Measurements from ENCODE around the gene CACNA2D1.
"Not testable (repeated sequence)": the region's sequence is repeated elsewhere in the genome, so short reads cannot be mapped to it uniquely, and the experiment has no call there.

CACNA2D1 gene

DNA sequence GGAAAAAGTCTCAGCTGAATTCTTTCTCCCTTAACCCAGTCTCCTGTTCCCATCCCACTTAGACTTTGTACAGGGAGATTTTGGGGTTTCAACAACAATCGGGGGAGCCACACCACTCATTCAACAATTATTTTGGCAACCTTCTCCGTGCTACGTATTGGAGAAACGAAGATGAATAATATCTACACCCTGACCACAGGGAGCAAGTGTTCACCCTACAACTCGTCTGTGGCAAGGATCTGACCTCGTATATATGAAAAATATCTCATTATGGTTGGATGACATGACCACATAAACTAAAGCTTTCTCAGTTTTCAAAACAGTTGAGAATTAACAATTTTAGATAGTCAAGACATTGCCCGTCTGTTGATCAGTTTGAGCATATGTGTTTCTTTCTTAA is 302.1 kb downstream of the CACNA2D1 start:
- peak; percentile 18 for DNase-seq (ENCODE audit: low read depth)
- no peak overlapping the region for H3K4me3 ChIP-seq (ENCODE audit: control insufficient read depth, low read depth, low read length)
- TF ChIP-seq, protein P1, sequence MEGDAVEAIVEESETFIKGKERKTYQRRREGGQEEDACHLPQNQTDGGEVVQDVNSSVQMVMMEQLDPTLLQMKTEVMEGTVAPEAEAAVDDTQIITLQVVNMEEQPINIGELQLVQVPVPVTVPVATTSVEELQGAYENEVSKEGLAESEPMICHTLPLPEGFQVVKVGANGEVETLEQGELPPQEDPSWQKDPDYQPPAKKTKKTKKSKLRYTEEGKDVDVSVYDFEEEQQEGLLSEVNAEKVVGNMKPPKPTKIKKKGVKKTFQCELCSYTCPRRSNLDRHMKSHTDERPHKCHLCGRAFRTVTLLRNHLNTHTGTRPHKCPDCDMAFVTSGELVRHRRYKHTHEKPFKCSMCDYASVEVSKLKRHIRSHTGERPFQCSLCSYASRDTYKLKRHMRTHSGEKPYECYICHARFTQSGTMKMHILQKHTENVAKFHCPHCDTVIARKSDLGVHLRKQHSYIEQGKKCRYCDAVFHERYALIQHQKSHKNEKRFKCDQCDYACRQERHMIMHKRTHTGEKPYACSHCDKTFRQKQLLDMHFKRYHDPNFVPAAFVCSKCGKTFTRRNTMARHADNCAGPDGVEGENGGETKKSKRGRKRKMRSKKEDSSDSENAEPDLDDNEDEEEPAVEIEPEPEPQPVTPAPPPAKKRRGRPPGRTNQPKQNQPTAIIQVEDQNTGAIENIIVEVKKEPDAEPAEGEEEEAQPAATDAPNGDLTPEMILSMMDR (IDR thresholded peaks at IDR 0.05; ENCODE audit: control insufficient read depth, insufficient read depth, low read depth, low read length, missing control alignments) = no peak

DNA sequence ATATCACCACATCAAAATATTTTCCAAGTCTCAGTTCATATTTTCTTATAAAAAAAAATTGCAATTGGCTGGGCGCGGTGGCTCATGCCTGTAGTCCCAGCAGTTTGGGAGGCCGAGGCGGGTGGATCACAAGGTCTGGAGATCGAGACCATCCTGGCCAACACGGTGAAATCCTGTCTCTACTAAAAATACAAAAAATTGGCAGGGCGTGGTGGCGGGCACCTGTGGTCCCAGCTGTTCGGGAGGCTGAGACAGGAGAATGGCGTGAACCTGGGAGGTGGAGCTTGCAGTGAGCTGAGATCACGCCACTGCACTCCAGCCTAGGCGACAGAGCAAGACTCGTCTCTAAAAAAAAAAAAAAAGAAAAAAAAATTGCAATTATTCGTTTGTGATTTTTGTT is 303.0 kb downstream of the CACNA2D1 start:
- H3K4me3 ChIP-seq (ENCODE audit: control insufficient read depth, low read depth, low read length); DNase-seq (ENCODE audit: low read depth): not testable (repeated sequence)

DNA sequence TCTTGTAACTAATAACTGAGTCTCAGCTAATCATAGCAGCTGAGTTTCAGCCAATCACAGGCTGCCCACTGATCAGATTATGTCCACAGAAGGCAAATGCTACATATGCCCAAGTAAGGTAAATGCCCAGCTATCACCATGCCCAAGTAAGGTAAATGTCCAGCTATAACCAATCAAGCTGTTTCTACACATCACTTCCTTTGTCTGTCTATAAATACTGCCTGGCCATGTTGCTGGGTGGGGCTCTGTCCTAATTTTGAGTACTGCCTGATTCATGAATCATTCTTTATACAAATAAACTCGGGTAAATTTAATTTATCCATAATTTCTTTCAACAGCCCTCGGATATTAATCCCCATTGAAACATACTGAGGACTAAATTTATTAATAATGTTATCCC is 312.4 kb downstream of the CACNA2D1 start:
- H3K4me3 ChIP-seq (ENCODE audit: control insufficient read depth, low read depth, low read length) = no peak overlapping the region
- TF ChIP-seq, protein P1 (IDR thresholded peaks at IDR 0.05; ENCODE audit: control insufficient read depth, insufficient read depth, low read depth, low read length, missing control alignments) = no peak
- DNase-seq (ENCODE audit: low read depth) = no peak

DNA sequence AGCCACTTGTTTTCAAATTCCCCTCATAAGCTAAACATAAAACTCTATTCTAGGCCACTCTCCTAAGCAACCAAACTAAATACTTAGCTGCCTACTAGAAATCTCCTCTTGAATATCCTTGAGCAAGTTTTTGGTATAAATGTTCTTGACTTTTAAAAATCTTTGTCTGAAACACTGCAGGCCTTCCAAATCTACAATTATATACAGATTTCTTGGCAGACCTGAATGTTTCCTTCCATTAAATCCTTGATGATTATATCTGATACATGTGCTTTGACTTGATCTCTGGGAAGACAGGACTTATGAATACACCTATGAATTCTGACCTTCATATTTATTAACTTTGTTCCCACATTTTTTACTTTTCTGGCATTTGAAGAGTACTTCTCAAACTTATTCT is 314.5 kb downstream of the CACNA2D1 start:
- no peak overlapping the region for H3K4me3 ChIP-seq (ENCODE audit: control insufficient read depth, low read depth, low read length)
- no peak for DNase-seq (ENCODE audit: low read depth)
- TF ChIP-seq, protein P1 (IDR thresholded peaks at IDR 0.05; ENCODE audit: control insufficient read depth, insufficient read depth, low read depth, low read length, missing control alignments) = no peak

DNA sequence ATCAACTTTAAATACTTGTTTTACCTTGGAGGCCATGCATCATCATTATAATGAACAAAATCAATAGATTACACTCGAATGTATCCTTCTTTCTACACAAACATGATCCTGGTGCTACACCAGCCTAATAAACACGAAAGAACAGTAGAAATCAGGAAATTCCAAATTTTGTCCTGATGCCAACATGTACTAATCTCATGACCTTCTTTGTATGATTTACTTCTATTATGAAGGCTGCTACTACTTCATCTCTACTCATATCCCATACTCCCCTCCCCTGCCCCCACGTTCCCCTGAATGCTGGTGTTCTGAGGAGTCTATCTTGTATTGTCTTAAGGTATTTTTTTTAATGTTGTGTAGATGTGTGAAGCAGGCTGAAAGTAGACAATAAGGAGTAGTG is 315.0 kb downstream of the CACNA2D1 start:
- TF ChIP-seq, protein P1 (IDR thresholded peaks at IDR 0.05; ENCODE audit: control insufficient read depth, insufficient read depth, low read depth, low read length, missing control alignments) = no peak
- no peak for DNase-seq (ENCODE audit: low read depth)
- H3K4me3 ChIP-seq (ENCODE audit: control insufficient read depth, low read depth, low read length) = no peak overlapping the region

DNA sequence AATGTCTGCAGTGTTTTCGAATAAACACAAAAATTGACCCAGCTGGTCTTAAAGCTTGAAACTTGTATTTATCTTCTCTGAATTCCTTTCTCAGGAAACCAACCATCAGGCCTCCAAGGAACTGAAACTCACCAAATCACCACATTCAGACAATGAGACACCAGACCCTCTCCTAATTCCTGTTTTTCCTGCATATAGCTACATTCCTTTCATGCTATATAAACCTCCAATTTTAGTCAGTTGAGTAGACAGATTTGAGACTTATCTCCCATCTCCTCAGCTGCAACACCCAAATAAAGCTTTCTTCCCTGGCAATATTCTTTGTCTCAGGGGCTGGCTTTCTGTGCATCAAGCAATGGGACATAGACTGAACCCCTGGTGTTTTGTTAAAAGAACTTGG is 317.0 kb downstream of the CACNA2D1 start:
- DNase-seq (ENCODE audit: low read depth) = no peak
- TF ChIP-seq, protein P1 (IDR thresholded peaks at IDR 0.05; ENCODE audit: control insufficient read depth, insufficient read depth, low read depth, low read length, missing control alignments) = no peak
- H3K4me3 ChIP-seq (ENCODE audit: control insufficient read depth, low read depth, low read length) = no peak overlapping the region

DNA sequence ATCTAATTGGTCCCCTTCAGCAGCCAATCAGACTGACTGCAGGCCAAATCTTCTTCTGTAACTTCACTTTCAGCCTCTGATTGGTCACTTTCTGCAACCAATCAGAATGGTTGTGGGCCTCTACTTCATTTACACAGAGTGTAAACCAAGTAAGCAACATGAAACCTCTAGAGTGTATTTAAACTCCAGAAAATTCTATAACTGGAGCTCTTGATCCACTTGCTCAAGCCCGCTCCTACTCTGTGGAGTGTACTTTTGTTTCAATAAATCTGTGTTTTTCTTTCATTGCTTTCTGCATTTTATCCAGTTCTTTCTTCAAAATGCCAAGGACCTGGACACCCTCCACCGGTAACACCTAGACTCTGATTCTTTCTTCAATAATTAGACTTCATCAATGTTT is 319.1 kb downstream of the CACNA2D1 start:
- no peak for DNase-seq (ENCODE audit: low read depth)
- TF ChIP-seq, protein P1 (IDR thresholded peaks at IDR 0.05; ENCODE audit: control insufficient read depth, insufficient read depth, low read depth, low read length, missing control alignments) = no peak
- H3K4me3 ChIP-seq (ENCODE audit: control insufficient read depth, low read depth, low read length) = no peak overlapping the region
